Measurements from ENCODE around the gene LRRC3.
"Not testable (repeated sequence)": the region's sequence is repeated elsewhere in the genome, so short reads cannot be mapped to it uniquely, and the experiment has no call there.

The LRRC3 gene

GRCh38 chr21:44492567-44493385 lies 37.5 kb downstream of the LRRC3 start:
- DNase-seq (ENCODE audit: low read depth, low spot score): no peak
- H3K27ac ChIP-seq: no peak overlapping the region

GRCh38 chr21:44494418-44494817 lies 39.1 kb downstream of the LRRC3 start:
- DNase-seq (ENCODE audit: low read depth, low spot score): no peak

GRCh38 chr21:44494956-44495355 lies 39.6 kb downstream of the LRRC3 start:
- H3K27ac ChIP-seq: no peak overlapping the region
- no peak for DNase-seq (ENCODE audit: low read depth, low spot score)

More at GRCh38 chr21:44494418-44494817, 39.1 kb downstream of the LRRC3 start:
- H3K27ac ChIP-seq: no peak overlapping the region

GRCh38 chr21:44495611-44496563 lies 40.6 kb downstream of the LRRC3 start:
- H3K27ac ChIP-seq: no peak overlapping the region

GRCh38 chr21:44496564-44497550 lies 41.5 kb downstream of the LRRC3 start:
- no peak for DNase-seq (ENCODE audit: low read depth, low spot score)
- no peak overlapping the region for H3K27ac ChIP-seq

More at GRCh38 chr21:44495611-44496563, 40.6 kb downstream of the LRRC3 start:
- no peak for DNase-seq (ENCODE audit: low read depth, low spot score)

- DNase-seq (ENCODE audit: low read depth, low spot score): no peak
- no peak overlapping the region for H3K27ac ChIP-seq
Observed at GRCh38 chr21:44497703-44498126, 42.4 kb downstream of the LRRC3 start.

GRCh38 chr21:44498280-44499210 lies 43.2 kb downstream of the LRRC3 start:
- no peak for DNase-seq (ENCODE audit: low read depth, low spot score)
- no peak overlapping the region for H3K27ac ChIP-seq

GRCh38 chr21:44499211-44499560 lies 43.9 kb downstream of the LRRC3 start:
- DNase-seq (ENCODE audit: low read depth, low spot score): no peak

GRCh38 chr21:44499631-44500030 lies 44.3 kb downstream of the LRRC3 start:
- DNase-seq (ENCODE audit: low read depth, low spot score): no peak
- H3K27ac ChIP-seq: no peak overlapping the region

More at GRCh38 chr21:44499211-44499560, 43.9 kb downstream of the LRRC3 start:
- no peak overlapping the region for H3K27ac ChIP-seq

- no peak for DNase-seq (ENCODE audit: low read depth, low spot score)
- no peak overlapping the region for H3K27ac ChIP-seq
Observed at GRCh38 chr21:44500111-44500510, 44.8 kb downstream of the LRRC3 start.

- H3K27ac ChIP-seq: no peak overlapping the region
- DNase-seq (ENCODE audit: low read depth, low spot score): no peak
Observed at GRCh38 chr21:44502171-44502958, 47.1 kb downstream of the LRRC3 start.

GRCh38 chr21:44503006-44503889 lies 47.9 kb downstream of the LRRC3 start:
- H3K27ac ChIP-seq; DNase-seq (ENCODE audit: low read depth, low spot score): not testable (repeated sequence)

GRCh38 chr21:44503901-44504399 lies 48.6 kb downstream of the LRRC3 start:
- no peak for DNase-seq (ENCODE audit: low read depth, low spot score)
- H3K27ac ChIP-seq: no peak overlapping the region

- no peak for DNase-seq (ENCODE audit: low read depth, low spot score)
Observed at GRCh38 chr21:44505673-44506278, 50.5 kb downstream of the LRRC3 start.

GRCh38 chr21:44506279-44507255 lies 51.3 kb downstream of the LRRC3 start:
- DNase-seq (ENCODE audit: low read depth, low spot score): no peak
- H3K27ac ChIP-seq: no peak overlapping the region

More at GRCh38 chr21:44505673-44506278, 50.5 kb downstream of the LRRC3 start:
- H3K27ac ChIP-seq: no peak overlapping the region

All from epithelial cell of prostate (primary cell).